Stimulated activated naive CD4-positive, alpha-beta T cell (primary cell): ENCODE measurements around the gene ATP5ME.
"Not testable (repeated sequence)": the region's sequence is repeated elsewhere in the genome, so short reads cannot be mapped to it uniquely, and the experiment has no call there.

Source experiments
- DNase-seq, 6 experiments: peaks; one replicate each; lab custom pipeline; 2025; lab: John Stamatoyannopoulos, UW

Gene ATP5ME

DNA sequence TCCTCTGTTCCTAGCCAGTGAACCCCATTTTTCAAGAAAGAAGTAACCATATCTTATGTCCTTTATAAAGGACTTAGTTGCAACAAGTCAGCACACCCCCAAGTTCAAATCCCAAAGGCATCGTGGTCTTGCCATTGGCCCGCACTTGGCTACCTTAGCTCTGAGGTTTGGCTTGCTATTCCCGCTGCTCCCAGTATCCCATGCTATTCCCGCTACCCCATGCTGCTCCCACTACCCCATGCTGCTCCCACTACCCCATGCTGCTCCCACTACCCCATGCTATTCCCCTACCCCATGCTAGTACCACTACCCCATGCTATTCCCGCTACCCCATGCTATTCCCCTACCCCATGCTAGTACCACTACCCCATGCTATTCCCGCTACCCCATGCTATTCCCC lies 5.9 kb downstream of the ATP5ME start:
- DNase-seq, result not testable (repeated sequence)

DNA sequence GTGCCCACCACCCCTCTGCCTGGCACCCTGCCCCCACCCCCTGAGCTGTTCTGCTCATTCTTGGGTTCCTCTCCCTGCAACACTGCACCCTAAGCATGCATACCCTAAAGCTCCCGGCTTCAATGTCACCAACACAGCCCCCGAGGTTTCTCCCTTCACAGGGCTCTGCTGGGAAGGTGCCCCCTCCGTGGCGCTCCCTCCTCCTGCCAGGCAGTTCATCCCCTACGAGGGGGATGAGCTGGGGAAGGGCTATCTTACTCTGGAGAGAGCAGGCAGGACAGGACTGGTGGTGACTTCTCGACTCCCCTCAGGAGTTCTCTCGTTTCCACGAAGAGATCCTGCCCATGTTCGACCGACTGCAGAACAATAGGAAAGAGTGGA lies 6.5 kb downstream of the ATP5ME start:
- no peak for DNase-seq

DNA sequence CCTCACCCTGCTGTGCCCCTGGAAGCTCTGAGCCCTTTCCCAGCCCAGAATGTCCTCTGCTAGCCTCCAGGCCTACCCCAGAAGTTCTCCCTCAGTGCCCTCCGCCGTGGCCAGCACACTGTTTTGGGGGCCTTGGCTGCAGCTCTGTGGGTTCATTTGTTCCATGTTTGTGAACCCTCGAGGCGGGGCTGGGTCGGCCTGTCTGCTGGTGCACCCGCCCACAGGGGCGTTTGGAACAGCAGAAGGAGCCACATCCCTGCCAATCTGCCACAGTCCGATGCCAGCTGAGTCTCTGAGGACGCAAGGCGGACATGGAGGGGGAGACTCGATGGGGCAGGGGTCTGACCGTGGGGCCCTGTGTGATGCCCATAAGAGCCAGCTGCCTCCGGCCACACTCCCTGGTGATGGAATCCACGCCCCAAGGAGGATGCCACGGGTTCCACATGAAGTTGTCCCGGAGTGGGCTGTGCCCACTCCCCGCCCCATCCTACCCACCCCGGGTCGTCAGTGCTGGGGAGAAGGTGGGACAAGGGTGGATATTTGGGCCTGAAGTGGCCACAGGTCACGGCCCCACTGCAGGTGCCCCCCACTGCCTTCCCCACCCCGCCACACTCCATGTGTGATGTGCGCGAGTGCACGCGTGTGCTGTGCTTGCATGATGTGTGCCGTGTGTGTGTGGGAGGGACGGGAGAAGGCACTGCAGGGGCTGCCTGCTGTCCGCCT lies 7.1 kb downstream of the ATP5ME start:
- DNase-seq, result no peak

DNA sequence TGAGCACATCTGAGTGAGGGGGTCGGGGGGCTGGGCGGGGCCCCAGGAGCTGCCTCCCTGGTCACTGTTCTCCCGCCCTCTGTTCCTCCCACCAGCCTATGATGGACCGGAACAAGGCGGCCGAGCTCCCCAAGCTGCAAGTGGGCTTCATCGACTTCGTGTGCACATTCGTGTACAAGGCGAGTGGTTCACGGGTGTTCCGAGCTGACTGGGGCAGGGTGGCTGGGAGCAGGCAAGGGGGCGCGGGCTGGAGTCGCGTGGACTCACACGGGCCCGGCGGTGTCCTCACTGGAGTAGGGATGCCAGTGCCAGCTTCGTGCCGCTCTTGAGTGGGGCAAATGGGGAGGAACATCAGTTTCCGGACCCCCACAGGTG lies 7.7 kb downstream of the ATP5ME start:
- DNase-seq, result no peak

DNA sequence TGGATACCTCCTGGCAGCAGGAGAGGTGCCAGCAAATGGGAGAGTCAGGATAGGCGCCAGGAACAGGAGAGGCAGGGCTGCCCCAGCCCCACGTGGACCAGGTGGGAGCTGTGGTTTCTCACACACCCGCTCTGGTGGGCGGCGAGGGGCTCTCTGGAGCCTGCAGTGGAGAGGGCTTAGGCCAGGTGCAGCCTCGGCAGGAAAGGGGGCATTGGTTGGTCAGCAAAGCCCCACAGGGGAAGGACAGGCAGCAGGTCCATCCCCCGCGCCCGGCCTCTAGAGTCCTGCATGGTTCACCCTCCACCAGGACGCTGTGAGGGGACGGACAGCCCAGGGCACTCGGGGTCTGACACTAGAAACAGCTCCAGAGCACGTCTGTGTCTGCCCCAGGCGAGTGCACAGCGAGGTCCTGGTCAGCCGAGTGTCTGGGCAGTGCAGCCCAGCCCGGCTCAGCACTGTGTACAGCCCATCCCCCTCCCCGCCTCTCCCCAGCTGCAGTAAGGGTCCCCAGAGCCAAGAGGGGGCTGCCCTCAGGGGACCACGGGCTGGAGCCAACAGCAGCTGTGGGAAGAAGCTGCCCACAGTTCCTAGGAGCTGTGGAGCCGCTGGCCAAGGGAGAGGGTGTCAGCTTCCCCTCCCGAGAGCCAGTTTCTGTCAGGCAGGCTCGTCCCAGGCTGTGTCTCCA lies 8.2 kb downstream of the ATP5ME start:
- DNase-seq, result no peak

DNA sequence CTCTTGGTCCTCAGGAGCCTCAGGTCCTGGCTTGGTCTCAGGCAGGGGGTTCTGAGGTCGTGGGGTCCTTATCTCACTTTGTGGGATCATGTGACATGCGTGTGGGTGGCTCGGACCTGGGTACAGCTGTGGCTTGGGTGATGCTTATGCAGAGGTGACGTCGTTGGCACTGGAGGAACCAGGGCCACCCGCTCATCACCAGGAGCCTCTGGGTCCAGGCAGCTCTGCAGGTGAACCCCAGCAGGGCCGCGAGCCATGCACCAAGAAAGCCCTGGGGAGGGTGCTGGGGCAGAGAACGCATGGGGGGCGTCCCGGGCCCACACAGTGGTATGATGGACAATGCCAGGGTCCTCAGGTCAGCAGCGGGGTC lies 8.7 kb downstream of the ATP5ME start:
- DNase-seq, result no peak

DNA sequence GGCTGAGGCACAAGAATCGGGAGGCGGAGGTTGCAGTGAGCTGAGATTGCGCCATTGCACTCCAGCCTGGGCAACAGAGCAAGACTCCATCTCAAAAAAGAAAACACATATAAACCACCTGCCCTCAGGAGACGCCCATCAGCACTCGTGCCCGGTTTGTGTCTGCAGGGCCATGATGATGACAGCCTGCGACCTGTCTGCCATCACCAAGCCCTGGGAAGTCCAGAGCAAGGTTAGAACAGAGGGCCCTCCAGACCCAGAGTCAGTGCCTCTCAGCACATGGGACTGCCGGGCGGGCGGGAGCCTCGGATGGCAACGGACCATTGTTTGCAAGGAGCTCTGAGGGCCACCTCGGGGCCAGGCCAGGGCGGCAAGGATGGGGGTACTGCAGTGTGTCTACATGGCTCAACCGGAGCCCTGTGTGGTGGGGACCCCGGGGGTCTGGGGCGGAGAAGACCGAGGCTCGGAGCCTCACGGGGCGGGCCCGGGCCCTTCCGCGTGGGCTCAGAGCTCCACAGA lies 9.3 kb downstream of the ATP5ME start:
- no peak for DNase-seq

DNA sequence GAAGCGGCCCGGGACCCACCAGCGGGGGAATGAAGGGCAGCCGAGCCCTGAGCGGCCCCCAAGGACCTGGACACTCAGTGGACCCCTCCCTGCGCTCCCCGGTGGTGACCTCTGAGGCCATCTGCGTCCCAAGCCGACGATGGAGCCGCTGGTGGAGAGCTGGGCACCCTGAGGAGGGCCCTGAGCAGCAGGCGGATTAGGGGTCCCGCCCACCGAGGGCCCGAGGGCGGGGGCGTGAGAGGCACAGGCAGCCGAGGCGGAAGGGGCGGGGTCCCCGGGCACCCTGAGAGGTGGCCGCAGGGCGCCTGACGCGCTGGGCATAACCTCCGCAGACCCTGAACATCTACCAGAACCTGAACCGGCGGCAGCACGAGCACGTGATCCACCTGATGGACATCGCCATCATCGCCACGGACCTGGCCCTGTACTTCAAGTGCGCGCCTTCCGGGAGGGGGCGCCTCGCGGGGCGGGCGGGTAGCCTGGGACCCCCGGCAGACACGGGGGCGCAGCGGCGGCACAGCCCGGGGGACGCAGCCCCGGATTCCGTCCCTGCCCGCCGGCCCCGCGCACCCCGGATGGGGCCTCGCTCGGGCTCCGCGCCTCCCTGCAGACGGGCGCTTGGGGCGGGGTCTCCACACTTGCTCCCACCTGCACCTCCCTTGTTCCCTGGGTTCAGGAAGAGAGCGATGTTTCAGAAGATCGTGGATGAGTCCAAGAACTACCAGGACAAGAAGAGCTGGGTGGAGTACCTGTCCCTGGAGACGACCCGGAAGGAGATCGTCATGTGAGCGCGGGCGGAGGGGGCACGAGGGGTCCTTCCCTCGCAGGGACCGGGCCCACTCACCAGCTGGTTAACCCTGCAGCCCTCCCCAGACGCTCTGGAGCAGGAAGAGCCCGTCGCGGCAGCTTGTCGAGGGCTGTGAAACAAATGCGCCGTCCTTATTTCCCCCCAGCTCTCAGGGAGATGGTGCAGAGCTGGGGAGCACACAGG lies 10.3 kb downstream of the ATP5ME start:
- peak; percentile 47 to 77 (median 64) for DNase-seq

DNA sequence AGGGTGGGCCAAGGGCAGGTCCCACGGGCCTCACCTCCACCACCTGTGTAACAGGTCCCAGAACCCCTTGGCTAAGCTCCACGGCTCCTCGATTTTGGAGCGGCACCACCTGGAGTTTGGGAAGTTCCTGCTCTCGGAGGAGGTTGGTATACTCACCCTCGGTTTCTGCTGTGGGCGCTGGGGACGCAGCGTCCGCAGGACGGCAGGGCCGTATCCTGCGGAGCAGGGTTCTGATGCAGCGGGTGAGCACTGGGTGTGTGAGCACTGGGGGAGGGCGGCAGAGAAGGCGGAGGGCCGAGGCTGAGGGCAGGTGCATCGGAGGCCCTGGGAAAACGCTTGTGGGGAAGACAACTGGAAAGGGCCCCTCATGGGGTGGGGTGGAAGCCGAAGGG lies 11.0 kb downstream of the ATP5ME start:
- DNase-seq, result peak in 1 of 6 experiments; percentile 41

DNA sequence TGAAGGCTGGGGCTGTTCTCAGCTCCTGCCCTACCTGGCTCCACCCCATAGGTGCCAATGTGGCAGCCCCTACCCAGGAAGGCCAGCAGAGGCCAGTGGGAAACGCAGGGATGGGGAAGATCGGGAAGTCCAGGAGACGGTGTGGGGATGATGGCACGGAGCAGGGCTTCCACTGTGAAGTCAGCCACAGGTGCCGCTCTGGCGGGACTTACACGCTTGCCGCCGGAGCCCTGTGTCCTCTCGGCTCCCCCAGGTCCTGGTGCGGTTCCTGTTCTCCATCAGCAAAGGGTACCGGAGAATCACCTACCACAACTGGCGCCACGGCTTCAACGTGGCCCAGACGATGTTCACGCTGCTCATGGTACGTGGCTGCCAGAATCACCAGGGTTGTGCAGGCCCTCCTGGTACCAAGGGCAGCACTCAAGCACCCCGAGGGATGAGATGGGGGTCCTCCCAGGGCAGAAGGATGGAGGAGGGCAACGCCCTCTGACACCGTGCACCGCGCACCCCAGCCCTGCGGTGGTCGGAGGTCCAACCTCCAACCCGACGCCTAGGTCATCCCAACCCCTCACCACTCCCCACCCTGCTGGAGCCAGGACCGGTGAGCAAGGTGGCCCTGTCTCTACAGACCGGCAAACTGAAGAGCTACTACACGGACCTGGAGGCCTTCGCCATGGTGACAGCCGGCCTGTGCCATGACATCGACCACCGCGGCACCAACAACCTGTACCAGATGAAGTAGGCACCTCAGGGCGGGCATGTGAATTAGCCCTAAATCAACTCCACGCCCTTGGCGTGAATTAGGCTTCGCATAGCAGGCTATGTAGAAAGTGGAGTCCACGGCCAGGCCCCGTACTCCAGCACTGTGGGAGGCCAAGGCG lies 12.0 kb downstream of the ATP5ME start:
- DNase-seq, result no peak

DNA sequence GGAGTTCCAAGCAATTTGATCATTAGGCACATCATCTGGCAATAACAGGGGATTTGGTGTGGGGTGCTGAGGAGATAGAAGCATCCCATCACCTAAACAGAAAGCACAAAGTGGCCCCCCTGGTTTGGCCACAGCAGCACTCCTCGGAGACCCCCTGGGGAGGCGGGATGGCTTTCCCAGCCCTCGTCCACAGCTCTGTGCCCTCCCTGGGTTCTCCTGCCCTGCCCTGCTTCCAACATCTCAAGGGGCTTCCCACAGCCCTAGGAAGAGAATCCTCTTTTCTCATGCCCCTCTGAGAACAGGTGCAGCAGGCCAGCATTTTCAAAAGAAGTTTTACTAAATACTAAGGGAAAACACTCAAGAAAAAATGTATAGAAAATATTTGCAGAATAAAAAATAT lies 12.8 kb downstream of the ATP5ME start:
- DNase-seq, result no peak

DNA sequence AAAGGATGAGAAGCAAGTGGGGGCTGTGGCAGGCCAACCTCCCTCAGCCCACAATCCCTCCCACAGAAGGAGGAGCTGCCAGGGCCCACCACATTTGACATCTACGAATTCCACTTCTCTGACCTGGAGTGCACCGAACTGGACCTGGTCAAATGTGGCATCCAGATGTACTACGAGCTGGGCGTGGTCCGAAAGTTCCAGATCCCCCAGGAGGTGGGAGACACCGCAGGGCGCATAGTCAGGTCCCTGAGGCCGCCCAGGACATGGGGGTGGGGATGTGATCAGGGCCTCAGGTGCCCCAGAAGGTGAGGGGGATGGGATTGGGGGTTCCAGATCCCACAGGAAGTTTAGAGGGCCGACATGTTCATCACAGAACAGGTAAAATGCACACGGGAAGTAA lies 13.7 kb downstream of the ATP5ME start:
- no peak for DNase-seq

DNA sequence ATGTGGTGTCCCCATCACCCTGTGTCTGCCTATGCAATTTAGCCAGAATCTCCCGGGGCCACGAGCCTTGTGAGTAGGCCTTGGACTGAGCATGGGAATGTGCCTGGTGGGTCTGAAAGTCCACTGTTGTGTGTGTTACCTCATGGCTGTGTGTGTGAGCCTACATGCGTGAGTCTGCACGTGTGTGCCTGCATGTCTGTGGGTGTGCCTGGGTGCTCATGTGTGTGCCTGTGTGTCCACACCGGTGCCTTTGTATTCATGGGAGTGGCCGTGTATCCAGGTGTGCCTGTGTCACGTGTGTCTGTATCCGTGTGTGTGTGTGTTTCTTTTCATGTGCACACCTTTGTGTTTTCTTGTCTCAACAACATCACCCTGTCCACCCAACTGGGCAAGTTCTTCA lies 14.2 kb downstream of the ATP5ME start:
- no peak for DNase-seq

DNA sequence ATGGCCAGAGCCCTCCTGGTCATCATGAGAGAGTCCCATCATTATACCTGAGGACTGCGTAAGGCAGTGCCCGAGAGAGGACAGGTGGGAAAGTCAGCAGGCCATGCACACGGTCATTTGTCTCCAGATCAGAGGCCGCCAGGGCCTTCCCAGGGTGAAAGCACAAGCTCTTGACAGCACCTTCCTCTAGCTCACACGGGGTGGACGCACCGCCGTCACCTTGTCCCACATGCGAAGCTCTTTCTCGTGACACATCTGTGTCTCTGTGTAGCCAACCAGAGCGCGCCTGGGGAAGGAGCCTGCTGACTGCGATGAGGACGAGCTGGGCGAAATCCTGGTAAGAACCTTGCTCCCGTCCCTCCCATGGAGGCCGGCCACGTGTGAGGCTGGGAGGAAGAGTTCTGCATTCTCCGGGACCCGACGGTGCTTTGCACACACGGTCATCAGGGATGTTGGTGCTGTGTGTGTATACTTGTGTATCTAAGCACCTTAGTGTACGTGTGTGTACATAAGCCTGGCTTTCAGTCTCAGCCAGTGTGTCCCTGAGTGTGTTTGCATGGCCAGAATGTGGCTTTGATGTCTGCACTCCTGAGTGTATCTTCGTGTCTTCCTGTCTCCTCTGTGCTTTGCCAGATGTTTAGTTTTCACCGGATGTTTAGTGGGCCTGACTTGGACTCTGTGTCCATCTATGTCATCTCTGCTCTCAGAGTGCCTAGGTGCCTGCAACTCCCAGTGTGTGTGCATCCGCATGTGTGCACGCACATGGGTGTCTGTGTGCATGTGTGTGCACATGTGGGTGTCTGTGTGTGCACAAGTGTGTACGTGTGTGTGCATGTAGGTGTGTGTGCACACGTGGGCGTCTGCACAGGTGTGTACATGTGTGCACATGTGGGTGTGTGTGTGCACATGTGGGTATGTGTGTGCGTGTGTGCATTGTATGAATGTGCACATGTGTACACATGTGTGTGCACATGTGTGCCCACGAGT lies 15.1 kb downstream of the ATP5ME start:
- no peak for DNase-seq

DNA sequence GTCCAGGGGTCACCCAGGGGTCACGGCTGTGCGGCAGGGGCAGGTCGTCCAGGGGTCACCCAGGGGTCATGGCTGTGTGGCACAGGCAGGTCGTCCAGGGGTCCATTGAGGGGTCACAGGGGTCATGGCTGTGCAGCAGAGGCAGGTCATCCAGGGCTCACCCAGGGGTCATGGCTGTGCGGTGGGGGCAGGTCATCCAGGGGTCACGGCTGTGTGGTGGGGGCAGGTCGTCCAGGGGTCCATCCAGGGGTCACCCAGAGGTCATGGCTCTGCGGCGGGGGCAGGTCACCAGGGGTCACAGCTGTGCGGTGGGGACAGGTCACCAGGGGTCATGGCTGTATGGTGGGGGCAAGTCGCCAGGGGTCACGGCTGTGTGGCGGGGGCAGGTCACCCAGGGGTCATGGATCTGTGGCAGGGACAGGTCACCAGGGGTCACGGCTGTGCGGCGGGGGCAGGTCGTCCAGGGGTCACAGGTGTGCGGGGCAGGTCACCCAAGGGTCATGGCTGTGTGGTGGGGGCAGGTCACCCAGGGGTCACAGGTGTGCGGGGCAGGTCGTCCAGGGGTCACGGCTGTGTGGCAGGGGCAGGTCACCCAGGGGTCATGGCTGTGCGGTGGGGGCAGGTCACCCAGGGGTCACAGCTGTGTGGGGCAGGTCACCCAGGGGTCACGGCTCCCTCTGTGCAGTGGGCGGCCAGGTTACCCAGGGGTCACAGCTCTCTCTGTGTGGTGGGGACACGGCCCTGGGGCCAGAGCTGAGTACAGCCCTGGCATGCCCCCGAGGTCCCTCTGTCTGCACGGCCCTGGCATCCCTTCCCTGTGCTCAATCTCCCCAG lies 16.0 kb downstream of the ATP5ME start:
- no peak for DNase-seq

DNA sequence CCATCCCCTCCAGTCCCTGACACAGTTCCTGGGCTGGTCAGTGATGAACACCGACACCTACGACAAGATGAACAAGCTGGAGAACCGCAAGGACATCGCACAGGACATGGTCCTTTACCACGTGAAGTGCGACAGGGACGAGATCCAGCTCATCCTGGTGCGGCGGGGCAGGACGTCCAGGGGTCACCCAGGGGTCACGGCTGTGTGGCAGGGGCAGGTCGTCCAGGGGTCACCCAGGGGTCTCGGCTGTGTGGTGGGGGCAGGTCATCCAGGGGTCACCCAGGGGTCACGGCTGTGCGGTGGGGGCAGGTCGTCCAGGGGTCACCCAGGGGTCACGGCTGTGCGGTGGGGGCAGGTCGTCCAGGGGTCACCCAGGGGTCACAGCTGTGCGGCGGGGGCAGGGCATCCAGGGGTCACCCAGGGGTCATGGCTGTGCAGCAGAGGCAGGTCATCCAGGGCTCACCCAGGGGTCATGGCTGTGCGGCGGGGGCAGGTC lies 16.7 kb downstream of the ATP5ME start:
- DNase-seq, result no peak

DNA sequence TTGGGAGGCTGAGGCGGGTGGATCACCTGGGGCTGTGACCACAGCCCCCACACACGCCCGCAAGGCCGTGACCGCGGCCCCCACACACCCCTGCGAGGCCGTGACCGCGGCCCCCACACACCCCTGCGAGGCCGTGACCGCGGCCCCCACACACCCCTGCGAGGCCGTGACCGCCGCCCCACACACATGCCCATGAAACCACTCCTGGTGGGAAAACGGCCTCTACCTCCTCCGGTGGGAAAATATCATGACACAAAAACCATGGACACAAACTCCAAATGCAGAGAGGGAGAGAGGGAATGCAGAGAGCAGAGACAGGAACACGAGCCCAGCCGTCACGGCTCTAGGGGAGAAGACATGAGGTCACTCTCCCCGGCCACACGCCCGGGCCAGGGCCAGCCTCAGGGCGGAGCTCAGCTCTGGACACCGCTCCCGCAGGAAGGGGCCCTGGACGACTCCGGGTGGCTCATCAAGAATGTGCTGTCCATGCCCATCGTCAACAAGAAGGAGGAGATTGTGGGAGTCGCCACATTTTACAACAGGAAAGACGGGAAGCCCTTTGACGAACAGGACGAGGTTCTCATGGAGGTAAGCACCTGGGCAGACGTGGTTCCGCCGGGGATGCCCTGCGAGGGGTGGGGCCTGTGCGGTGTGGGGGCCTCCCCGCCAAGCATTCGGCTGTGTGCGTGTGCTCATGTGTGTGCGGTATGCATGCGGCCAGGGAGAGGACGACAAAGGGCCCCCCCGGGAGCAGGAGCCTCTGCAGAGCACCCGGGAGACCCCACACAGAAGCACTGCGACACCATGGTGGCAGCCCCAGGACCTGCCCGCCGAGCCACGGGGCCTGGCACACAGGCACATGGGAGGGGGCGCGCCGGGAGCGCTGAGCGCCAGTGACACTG lies 17.4 kb downstream of the ATP5ME start:
- no peak for DNase-seq
